SHP77 treated with DMSO at 0.1 percent for 48 hours (cell line): ENCODE results near the gene CACNA1G.

ENCODE experiments used
- DNase-seq: peaks from one replicate; lab custom pipeline; 2025; lab: John Stamatoyannopoulos, UW

The CACNA1G gene

GRCh38 chr17:50548831-50549230, 11.7 kb upstream of the CACNA1G start:
- no peak for DNase-seq

- no peak for DNase-seq
Observed at GRCh38 chr17:50549256-50549941, 11.1 kb upstream of the CACNA1G start.

- no peak for DNase-seq
Observed at GRCh38 chr17:50549969-50550368, 10.5 kb upstream of the CACNA1G start.

DNA sequence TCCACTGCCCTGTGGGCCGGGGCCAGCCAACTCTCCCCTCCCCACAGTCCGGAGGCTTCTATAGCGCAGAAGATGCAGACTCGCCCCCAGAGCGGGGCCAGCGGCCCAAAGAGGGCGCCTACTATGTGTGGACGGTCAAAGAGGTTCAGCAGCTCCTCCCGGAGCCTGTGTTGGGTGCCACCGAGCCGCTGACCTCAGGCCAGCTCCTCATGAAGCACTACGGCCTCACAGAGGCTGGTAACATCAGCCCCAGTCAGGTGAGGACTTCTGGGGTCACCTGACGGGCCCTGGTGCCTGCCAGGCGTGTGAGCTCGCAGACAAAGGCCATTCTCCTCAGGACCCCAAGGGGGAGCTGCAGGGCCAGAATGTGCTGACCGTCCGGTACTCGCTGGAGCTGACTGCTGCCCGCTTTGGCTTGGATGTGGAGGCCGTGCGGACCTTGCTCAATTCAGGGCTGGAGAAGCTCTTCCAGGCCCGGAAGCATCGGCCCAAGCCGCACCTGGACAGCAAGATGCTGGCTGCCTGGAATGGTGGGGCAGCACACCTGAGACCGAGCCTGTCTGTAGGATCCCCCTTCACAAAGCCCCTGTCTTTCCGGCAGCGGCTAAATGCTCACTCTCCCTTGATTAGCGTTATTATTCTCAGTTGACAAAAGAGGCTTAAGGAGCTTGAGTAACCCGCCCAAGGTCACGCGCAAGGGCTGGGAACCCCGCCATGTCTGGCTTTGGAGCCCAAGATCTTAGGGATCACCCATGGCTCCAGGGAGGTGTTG, 9.7 kb upstream of the CACNA1G start:
- peak; percentile 60 for DNase-seq

DNA sequence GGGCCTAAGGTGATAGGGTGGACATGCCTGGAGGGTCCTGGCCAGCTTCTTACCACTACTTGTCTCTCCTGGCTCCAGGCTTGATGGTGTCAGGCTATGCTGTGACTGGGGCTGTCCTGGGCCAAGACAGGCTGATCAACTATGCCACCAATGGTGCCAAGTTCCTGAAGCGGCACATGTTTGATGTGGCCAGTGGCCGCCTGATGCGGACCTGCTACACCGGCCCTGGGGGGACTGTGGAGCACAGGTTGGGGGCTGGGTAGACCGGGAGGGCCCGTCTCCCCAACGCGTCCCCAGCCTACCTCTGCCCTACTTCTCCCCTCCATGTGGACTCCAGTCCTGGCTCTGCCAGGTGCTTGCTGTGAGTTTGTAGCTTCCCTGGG, 9.1 kb upstream of the CACNA1G start:
- DNase-seq = no peak

DNA sequence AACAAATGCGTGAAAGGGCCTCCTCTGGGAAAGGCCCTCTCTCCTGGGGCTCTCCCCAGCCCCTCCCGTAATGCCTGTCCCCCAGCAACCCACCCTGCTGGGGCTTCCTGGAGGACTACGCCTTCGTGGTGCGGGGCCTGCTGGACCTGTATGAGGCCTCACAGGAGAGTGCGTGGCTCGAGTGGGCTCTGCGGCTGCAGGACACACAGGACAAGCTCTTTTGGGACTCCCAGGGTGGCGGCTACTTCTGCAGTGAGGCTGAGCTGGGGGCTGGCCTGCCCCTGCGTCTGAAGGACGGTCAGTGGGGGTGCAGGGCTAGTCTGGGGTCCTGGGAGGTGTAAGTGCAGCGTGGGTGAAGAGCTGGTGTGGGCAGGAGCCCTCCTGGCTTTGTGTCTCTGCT, 8.6 kb upstream of the CACNA1G start:
- DNase-seq = no peak

GRCh38 chr17:50554201-50554600, 6.3 kb upstream of the CACNA1G start:
- DNase-seq = no peak

GRCh38 chr17:50556803-50557202, 3.7 kb upstream of the CACNA1G start:
- DNase-seq = peak; percentile 78

- no peak for DNase-seq
Observed at GRCh38 chr17:50557630-50558029, 2.9 kb upstream of the CACNA1G start.

- no peak for DNase-seq
Observed at GRCh38 chr17:50558091-50558490, 2.4 kb upstream of the CACNA1G start.

- DNase-seq = no peak
Observed at GRCh38 chr17:50558581-50558940, 2.0 kb upstream of the CACNA1G start.

DNA sequence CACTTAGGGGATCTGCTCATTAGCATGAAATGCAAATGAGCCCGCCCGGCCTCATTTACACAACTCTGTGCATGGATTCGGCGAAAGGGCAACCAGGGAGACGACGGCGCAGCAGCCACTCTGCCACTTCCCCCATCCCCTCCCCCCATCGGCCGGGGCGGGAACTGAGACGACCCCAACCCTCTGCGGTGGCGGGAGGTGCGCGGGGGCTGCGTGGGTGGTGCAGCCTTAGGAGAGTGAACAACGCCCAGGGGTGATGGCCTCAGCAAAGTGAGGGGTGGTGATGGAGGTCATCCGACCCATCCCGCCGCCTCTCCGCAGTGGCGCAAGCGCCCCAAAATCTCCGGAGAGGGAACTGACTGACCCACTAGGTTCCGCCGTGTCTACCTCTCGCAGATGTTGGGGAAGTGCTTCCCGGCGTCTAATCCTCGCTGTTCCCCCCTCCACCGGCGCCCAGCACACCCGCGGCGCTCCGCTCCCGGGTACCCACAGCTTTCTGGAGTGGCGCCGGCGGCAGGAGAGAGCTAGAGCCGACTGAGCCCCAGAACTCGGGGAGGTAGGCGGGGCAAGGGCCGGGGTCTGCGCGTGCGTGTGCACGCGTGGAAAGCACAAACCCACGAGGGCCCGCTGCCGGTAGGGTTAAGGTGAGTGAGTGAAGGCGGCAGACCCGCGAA, 1.4 kb upstream of the CACNA1G start:
- DNase-seq = no peak

DNA sequence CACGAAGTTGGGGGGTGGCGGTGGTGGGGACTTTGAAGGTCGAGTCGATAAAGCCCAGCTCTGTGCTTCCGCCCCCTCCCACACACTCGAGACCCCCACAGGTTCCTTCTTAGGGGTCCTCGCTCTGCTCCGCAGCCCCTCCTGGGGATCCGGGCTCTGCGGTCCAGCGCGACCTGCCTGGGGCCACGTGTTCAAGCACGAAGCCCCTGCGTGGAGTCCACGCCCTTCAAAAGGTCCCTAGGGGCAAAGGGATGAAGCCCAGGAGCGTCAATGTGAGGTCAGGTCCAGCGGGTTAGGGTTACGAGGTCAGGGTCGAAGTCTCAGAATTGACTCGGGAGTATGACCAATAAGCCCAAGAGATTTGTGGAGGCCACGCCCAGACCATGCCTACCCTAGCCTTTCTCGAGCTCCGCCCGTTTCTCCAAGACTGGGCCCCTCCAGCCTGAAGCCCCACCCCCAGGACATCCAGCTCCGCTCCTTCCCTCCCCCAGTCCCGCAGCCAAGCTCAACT, 786 bp upstream of the CACNA1G start:
- DNase-seq = no peak

- DNase-seq = no peak
Observed at GRCh38 chr17:50560931-50561745, 623 bp downstream of the CACNA1G start.

DNA sequence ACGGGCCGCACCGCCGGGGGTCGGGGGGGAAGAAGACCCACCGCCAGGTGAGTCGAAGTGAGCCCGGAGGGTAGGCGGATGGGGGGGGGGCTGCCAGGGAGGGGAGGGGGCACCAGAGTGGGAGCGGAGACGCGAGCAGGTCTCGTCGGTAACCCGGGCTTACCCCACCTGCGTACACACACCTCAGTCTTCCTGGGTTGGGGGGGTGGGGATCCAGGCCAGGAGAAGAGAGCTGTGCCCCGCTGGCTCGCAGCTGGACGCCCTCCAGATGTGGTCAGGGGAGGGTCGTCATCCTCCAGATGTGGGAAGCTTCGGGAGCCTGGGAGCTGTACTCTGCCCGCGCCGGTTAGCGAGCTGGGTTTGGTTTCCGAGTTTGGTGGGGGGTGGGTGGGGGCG, 1.2 kb downstream of the CACNA1G start:
- no peak for DNase-seq

GRCh38 chr17:50562242-50563091, 2.0 kb downstream of the CACNA1G start:
- no peak for DNase-seq

DNA sequence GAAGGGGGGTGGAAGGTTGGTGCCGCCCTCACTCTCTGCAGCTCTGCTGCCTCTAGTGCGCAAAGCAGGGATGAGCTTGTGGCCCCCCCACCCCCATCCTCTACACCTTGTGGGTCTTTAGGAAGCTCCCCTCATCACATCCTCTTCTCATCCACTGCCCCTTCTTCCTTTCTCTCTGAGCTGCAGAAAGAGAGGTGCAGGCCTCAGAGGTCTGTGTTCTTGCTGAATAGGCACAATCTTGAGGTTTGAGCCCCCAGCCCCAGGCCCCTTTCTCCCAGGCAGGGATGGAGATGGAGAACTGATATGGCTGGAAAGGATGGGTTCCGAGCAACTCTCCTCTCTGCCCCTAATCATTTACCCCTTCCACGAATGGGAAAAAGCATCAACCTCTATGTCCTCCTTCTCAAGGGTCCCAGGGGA, 2.6 kb downstream of the CACNA1G start:
- DNase-seq = no peak

- DNase-seq = no peak
Observed at GRCh38 chr17:50564916-50565315, 4.4 kb downstream of the CACNA1G start.

GRCh38 chr17:50565402-50566350, 5.2 kb downstream of the CACNA1G start:
- DNase-seq = no peak

GRCh38 chr17:50566886-50567285, 6.4 kb downstream of the CACNA1G start:
- no peak for DNase-seq
